Measurements from ENCODE around the gene PTPRO. TPM values are rescaled to one million over a fixed set of nuclear protein-coding genes. Genes with fewer than 3 reads are reported as not detected.

PTPRO gene
- total and polyA plus RNA-seq, 8 donors: 0.35 to 11.6 (median 0.68) TPM; not detected in 3

- intact Hi-C loops (cut with DNase I; ENCODE audit: low total_unique reads): no loop called here
- 52 to 61% (median 56%) methylated on average over 4 of the region's 4 CpGs for WGBS, 5 donors
- DNase-seq: peak in 1 of 2 donors; percentile 31
Observed at GRCh38 chr12:15627995-15628945, 306.0 kb downstream of the PTPRO start.

GRCh38 chr12:15629108-15629507, 306.8 kb downstream of the PTPRO start:
- 18 to 30% (median 25%) methylated on average over 5 of the region's 5 CpGs for WGBS, 5 donors
- H3K36me3 ChIP-seq: peaks cover 0 to 17% (median 12%) of the 10 kb centered on the region in 4 donors
- no peak overlapping the region for H3K4me3 ChIP-seq
- no peaks in the 10 kb centered on the region for H3K27me3 ChIP-seq
- H3K9me3 ChIP-seq: no peaks in the 10 kb centered on the region
- intact Hi-C loops (cut with DNase I; ENCODE audit: low total_unique reads): no loop called here
- TF ChIP-seq CTCF (IDR thresholded peaks at IDR 0.05): no peak
- TF ChIP-seq POLR2AphosphoS5 (IDR thresholded peaks at IDR 0.05): peak; percentile 70 to 83 (median 73)
- TF ChIP-seq EP300 (IDR thresholded peaks at IDR 0.05): peak; percentile 77
- peak overlapping the region in 4 of 5 donors; percentile 72 to 82 (median 76) for H3K27ac ChIP-seq
- peaks cover 0 to 32% (median 16%) of the 10 kb centered on the region in 4 donors for H3K4me1 ChIP-seq
- DNase-seq: peak; percentile 28 to 80

More at GRCh38 chr12:15627995-15628945, 306.0 kb downstream of the PTPRO start:
- no peak overlapping the region for H3K4me3 ChIP-seq
- H3K27ac ChIP-seq: peak overlapping the region in 4 of 5 donors; percentile 72 to 82 (median 76)
- TF ChIP-seq POLR2AphosphoS5 (IDR thresholded peaks at IDR 0.05) (no peak), EP300 (IDR thresholded peaks at IDR 0.05) (no peak), CTCF (IDR thresholded peaks at IDR 0.05) (no peak), POLR2A (IDR thresholded peaks at IDR 0.05) (no peak)
- no peaks in the 10 kb centered on the region for H3K9me3 ChIP-seq
- peaks cover 0 to 26% (median 20%) of the 10 kb centered on the region in 4 donors for H3K36me3 ChIP-seq
- H3K27me3 ChIP-seq: no peaks in the 10 kb centered on the region
- H3K4me1 ChIP-seq: peaks cover 0 to 32% (median 16%) of the 10 kb centered on the region in 4 donors

GRCh38 chr12:15629761-15630160, 307.5 kb downstream of the PTPRO start:
- no peak for DNase-seq
- Histone ChIP-seq H3K9me3 (no peaks in the 10 kb centered on the region), H3K4me1 (peaks cover 0 to 32% (median 16%) of the 10 kb centered on the region in 4 donors), H3K27ac (peak overlapping the region in 4 of 5 donors; percentile 62 to 82 (median 74)), H3K27me3 (no peaks in the 10 kb centered on the region), H3K4me3 (no peak overlapping the region), H3K36me3 (peaks cover 0 to 13% (median 10%) of the 10 kb centered on the region in 4 donors)
- TF ChIP-seq POLR2A (IDR thresholded peaks at IDR 0.05) (no peak), CTCF (IDR thresholded peaks at IDR 0.05) (no peak), POLR2AphosphoS5 (IDR thresholded peaks at IDR 0.05) (no peak), EP300 (IDR thresholded peaks at IDR 0.05) (no peak)
- intact Hi-C loops (cut with DNase I; ENCODE audit: low total_unique reads): no loop called here
- 62 to 82% (median 78%) methylated on average over 3 of the region's 3 CpGs for WGBS, 5 donors

- H3K4me3 ChIP-seq: no peak overlapping the region
- H3K36me3 ChIP-seq: peaks cover 0 to 15% (median 10%) of the 10 kb centered on the region in 4 donors
- no peak for DNase-seq
- no peaks in the 10 kb centered on the region for H3K9me3 ChIP-seq
- TF ChIP-seq POLR2A (IDR thresholded peaks at IDR 0.05) (no peak), CTCF (IDR thresholded peaks at IDR 0.05) (no peak), EP300 (IDR thresholded peaks at IDR 0.05) (no peak), POLR2AphosphoS5 (IDR thresholded peaks at IDR 0.05) (no peak)
- peak overlapping the region in 1 of 5 donors; percentile 82 for H3K27ac ChIP-seq
- intact Hi-C loops (cut with DNase I; ENCODE audit: low total_unique reads): no loop called here
- WGBS, 5 donors: 74 to 85% (median 77%) methylated on average over 6 of the region's 6 CpGs
- peaks cover 0 to 32% (median 16%) of the 10 kb centered on the region in 4 donors for H3K4me1 ChIP-seq
- no peaks in the 10 kb centered on the region for H3K27me3 ChIP-seq
Observed at GRCh38 chr12:15631007-15631715, 308.9 kb downstream of the PTPRO start.
